SK-N-SH (cell line): ENCODE results near the gene SPACA6. TPM values are rescaled to one million over a fixed set of nuclear protein-coding genes. Genes with fewer than 3 reads are reported as not detected.
A peak's percentile ranks its signal among the peaks of the same experiment; 100 is the strongest.

Source experiments
- CTCF ChIA-PET: fragments of 300-600, 350-600 bp; formaldehyde crosslinking; extraction: SDS; loops from one replicate; lab custom pipeline; 2021; lab: Yijun Ruan, JAX
- POLR2A ChIA-PET: fragments of 350-600 bp; sonication (Branson Sonifier 250); formaldehyde crosslinking; extraction: SDS; loops from one replicate; lab custom pipeline; 2020; ENCODE audit warnings: antibody characterized with exemption, inconsistent platforms; lab: Yijun Ruan, JAX
- DNase-seq: peaks from one replicate; pipeline ENCODE4 v3.0.0; 2012
- H2AFZ ChIP-seq: fragments of 200-600 bp; sonication (generic); 2 replicates; pipeline ENCODE4 v1.8.1; 2016; ENCODE audit warnings: antibody characterized with exemption, mild to moderate bottlenecking, low read depth
- H3F3A ChIP-seq: fragments of 200-600 bp; sonication (generic); replicated peaks from 2 replicates; pipeline ENCODE3; 2016; ENCODE audit warnings: antibody characterized with exemption, mild to moderate bottlenecking; ENCODE audit not compliant: insufficient read depth
- H3K27ac ChIP-seq, 2 experiments: fragments of 200-500 bp in 1 of 2; fragments of 200-600 bp in 1 of 2; sonication (Bioruptor generic) in 1 of 2; sonication (generic), shearing (Covaris generic) in 1 of 2; 2 replicates each; pipeline versions ENCODE4 v1.5.1 to v1.6.1; 2014 to 2016; ENCODE audit warnings: low read depth in 2 of 2, inconsistent platforms in 1 of 2, low read length in 1 of 2, mild to moderate bottlenecking in 1 of 2, mixed read lengths in 1 of 2
- H3K27me3 ChIP-seq: fragments of 200-600 bp; sonication (generic), shearing (Covaris generic); 2 replicates; pipeline ENCODE4 v1.6.1; 2016; ENCODE audit warnings: mixed run types; ENCODE audit not compliant: insufficient read depth
- H3K36me3 ChIP-seq, 2 experiments: fragments of 200-500 bp in 1 of 2; fragments of 200-600 bp in 1 of 2; sonication (Bioruptor generic) in 1 of 2; sonication (generic) in 1 of 2; replicated peaks in 1 of 2; 2 replicates each; pipeline versions ENCODE3 to v1.5.1; 2014 to 2016; ENCODE audit warnings: low read length in 1 of 2, mild to moderate bottlenecking in 1 of 2; ENCODE audit not compliant: insufficient read depth in 2 of 2, control insufficient read depth in 1 of 2
- H3K4me1 ChIP-seq, 2 experiments: fragments of 200-500 bp in 1 of 2; fragments of 200-600 bp in 1 of 2; sonication (Bioruptor generic) in 1 of 2; sonication (generic), shearing (Covaris generic) in 1 of 2; 2 replicates each; pipeline versions ENCODE4 v1.5.1 to v1.6.1; 2014 to 2016; ENCODE audit warnings: low read depth in 1 of 2, low read length in 1 of 2, mixed run types in 1 of 2; ENCODE audit not compliant: insufficient read depth in 2 of 2, control insufficient read depth in 1 of 2
- H3K4me2 ChIP-seq: fragments of 200-600 bp; sonication (generic), shearing (Covaris generic); 2 replicates; pipeline ENCODE4 v1.6.1; 2017; ENCODE audit warnings: mixed run types
- H3K4me3 ChIP-seq, 2 experiments: fragments of 200-500 bp in 1 of 2; fragments of 200-600 bp in 1 of 2; sonication (Bioruptor generic) in 1 of 2; sonication (generic), shearing (Covaris generic) in 1 of 2; 2 replicates each; pipeline versions ENCODE4 v1.5.1 to v1.8.1; 2014 to 2016; ENCODE audit warnings: low read depth in 2 of 2, inconsistent platforms in 1 of 2, low read length in 1 of 2, mild to moderate bottlenecking in 1 of 2, mixed read lengths in 1 of 2, moderate library complexity in 1 of 2
- H3K79me2 ChIP-seq: fragments of 200-600 bp; sonication (generic); 2 replicates; pipeline ENCODE4 v1.8.1; 2017; ENCODE audit warnings: mild to moderate bottlenecking; ENCODE audit not compliant: insufficient read depth
- H3K9ac ChIP-seq: fragments of 200-600 bp; sonication (generic); 2 replicates; pipeline ENCODE4 v1.6.1; 2017; ENCODE audit warnings: mixed run types
- H3K9me2 ChIP-seq: fragments of 200-600 bp; sonication (generic); 2 replicates; pipeline ENCODE4 v1.6.1; 2017; ENCODE audit warnings: mixed run types
- H3K9me3 ChIP-seq: fragments of 200-600 bp; sonication (generic); 2 replicates; pipeline ENCODE4 v1.6.1; 2017; ENCODE audit warnings: mixed run types, mild to moderate bottlenecking, moderate library complexity
- H4K20me1 ChIP-seq: fragments of 200-600 bp; sonication (generic); 2 replicates; pipeline ENCODE4 v1.6.1; 2017; ENCODE audit warnings: mild to moderate bottlenecking, mixed run types; ENCODE audit not compliant: insufficient read depth
- EZH2phosphoT487 ChIP-seq: fragments of 200-600 bp; sonication (generic); IDR thresholded peaks from 2 replicates; pipeline ENCODE4 v1.6.1; 2017; ENCODE audit warnings: low read depth, mixed run types, mild to moderate bottlenecking, antibody characterized with exemption, moderate library complexity, borderline replicate concordance
- FOXM1 ChIP-seq: IDR thresholded peaks from 2 replicates; pipeline ENCODE4 v1.4.0; 2012; ENCODE audit warnings: low read depth, mild to moderate bottlenecking
- GABPA ChIP-seq: IDR thresholded peaks from 2 replicates; pipeline ENCODE4 v1.4.0; 2012; ENCODE audit warnings: low read depth, mild to moderate bottlenecking
- NFIC ChIP-seq: IDR thresholded peaks from 2 replicates; pipeline ENCODE4 v1.4.0; 2012; ENCODE audit warnings: borderline replicate concordance
- NRF1 ChIP-seq: IDR thresholded peaks from 2 replicates; pipeline ENCODE4 v1.6.1; 2012; ENCODE audit warnings: low read depth, mild to moderate bottlenecking, low read length
- RAD21 ChIP-seq: IDR thresholded peaks from 2 replicates; pipeline ENCODE4 v1.6.1; 2012; ENCODE audit warnings: mild to moderate bottlenecking, low read length
- SMC3 ChIP-seq: IDR thresholded peaks from 2 replicates; pipeline ENCODE4 v1.6.1; 2012; ENCODE audit warnings: low read depth, low read length, improper control_type of control experiment
- YY1 ChIP-seq: IDR thresholded peaks from 2 replicates; pipeline ENCODE4 v1.4.0; 2012; ENCODE audit warnings: low read depth, mild to moderate bottlenecking
- WGBS: methylation state at CpG from one replicate; pipeline ENCODE4 v1.1.6; 2017; ENCODE audit warnings: low lambda C conversion rate; 5-methylcytosine and 5-hydroxymethylcytosine counted together
- polyA plus RNA-seq, 3 experiments: library from polyadenylated mRNA; depleted of rRNA; stranded (reverse); fragments of >200 nt; gene quantifications; 2 replicates each; pipeline ENCODE4 v1.2.3, GENCODE V29; 2012
- TF ChIP-seq, protein P1 (sequence below): fragments of 200-600 bp; sonication (generic); IDR thresholded peaks from 2 replicates; pipeline ENCODE4 v1.6.1; 2017; ENCODE audit warnings: antibody characterized with exemption, mild to moderate bottlenecking, moderate library complexity
- TF ChIP-seq, protein P2 (sequence below): IDR thresholded peaks from 2 replicates; pipeline ENCODE4 v1.6.1; 2012; ENCODE audit warnings: mild to moderate bottlenecking, low read depth, low read length, moderate library complexity
- TF ChIP-seq, protein P3 (sequence below): fragments of 150-350 bp; IDR thresholded peaks from 2 replicates; pipeline ENCODE4 v1.6.1; 2016; ENCODE audit warnings: mild to moderate bottlenecking, low read depth, low read length

Gene SPACA6
- polyA plus RNA-seq, 1 of the 3 experiments (the other 2 are of a cell fraction), result 15.8 TPM

DNA sequence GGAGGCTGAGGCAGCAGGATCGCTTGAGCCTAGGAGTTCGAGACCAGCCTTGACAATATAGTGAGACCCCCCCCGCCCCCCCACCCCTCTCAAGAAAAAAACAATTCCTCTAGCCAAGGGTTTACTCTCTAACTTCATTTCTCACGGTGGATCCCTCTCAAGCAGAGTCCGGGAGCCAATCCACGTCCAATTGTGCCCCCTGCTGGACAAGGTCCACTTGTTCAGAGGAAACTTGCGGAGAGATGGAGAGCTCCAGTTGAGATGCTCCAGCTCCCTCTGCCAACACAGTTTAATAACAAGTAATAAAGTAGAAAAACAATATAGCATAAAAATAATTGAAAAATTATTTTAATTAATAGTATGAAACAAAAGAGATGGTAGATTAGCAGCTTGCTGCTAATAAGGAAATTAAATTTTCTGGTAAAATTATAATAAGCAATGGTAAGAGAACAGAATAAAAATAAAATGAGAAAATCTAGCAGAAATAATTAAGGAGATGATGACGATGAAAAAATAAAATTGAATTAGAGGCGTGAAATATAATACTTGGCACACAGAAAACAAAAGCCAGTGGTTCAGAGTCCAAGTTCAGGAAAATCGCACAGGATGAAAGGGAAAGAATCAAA is 32.0 kb upstream of the SPACA6 start:
- DNase-seq, result peak; percentile 61
- ChIA-PET CTCF (interaction anchor here (0.6 to 5.9 kb wide), 32 partner anchors 10 to 640 kb away, joined by 3 to 137 read pairs (median 4); partner anchors contain the start of gene LIM2), POLR2A (no interaction called here)
- H3K4me2 ChIP-seq, result no peak overlapping the region
- no peak overlapping the region; a peak in 1 of 4 replicates for H3K4me3 ChIP-seq
- no peak overlapping the region for H2AFZ ChIP-seq
- 5% methylated on average over 10 of the region's 10 CpGs for WGBS
- H3K9me2 ChIP-seq, result no peaks in the 10 kb centered on the region
- no peaks in the 10 kb centered on the region for H3K9me3 ChIP-seq
- peaks cover 6% of the 10 kb centered on the region for H3F3A ChIP-seq
- TF ChIP-seq SMC3 (peak; percentile 54), YY1 (no peak), RAD21 (peak; percentile 76), NFIC (no peak), EZH2phosphoT487 (no peak), GABPA (no peak), NRF1 (no peak), FOXM1 (no peak)
- TF ChIP-seq, protein P1, sequence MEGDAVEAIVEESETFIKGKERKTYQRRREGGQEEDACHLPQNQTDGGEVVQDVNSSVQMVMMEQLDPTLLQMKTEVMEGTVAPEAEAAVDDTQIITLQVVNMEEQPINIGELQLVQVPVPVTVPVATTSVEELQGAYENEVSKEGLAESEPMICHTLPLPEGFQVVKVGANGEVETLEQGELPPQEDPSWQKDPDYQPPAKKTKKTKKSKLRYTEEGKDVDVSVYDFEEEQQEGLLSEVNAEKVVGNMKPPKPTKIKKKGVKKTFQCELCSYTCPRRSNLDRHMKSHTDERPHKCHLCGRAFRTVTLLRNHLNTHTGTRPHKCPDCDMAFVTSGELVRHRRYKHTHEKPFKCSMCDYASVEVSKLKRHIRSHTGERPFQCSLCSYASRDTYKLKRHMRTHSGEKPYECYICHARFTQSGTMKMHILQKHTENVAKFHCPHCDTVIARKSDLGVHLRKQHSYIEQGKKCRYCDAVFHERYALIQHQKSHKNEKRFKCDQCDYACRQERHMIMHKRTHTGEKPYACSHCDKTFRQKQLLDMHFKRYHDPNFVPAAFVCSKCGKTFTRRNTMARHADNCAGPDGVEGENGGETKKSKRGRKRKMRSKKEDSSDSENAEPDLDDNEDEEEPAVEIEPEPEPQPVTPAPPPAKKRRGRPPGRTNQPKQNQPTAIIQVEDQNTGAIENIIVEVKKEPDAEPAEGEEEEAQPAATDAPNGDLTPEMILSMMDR, result peak; percentile 66
- TF ChIP-seq, protein P2, sequence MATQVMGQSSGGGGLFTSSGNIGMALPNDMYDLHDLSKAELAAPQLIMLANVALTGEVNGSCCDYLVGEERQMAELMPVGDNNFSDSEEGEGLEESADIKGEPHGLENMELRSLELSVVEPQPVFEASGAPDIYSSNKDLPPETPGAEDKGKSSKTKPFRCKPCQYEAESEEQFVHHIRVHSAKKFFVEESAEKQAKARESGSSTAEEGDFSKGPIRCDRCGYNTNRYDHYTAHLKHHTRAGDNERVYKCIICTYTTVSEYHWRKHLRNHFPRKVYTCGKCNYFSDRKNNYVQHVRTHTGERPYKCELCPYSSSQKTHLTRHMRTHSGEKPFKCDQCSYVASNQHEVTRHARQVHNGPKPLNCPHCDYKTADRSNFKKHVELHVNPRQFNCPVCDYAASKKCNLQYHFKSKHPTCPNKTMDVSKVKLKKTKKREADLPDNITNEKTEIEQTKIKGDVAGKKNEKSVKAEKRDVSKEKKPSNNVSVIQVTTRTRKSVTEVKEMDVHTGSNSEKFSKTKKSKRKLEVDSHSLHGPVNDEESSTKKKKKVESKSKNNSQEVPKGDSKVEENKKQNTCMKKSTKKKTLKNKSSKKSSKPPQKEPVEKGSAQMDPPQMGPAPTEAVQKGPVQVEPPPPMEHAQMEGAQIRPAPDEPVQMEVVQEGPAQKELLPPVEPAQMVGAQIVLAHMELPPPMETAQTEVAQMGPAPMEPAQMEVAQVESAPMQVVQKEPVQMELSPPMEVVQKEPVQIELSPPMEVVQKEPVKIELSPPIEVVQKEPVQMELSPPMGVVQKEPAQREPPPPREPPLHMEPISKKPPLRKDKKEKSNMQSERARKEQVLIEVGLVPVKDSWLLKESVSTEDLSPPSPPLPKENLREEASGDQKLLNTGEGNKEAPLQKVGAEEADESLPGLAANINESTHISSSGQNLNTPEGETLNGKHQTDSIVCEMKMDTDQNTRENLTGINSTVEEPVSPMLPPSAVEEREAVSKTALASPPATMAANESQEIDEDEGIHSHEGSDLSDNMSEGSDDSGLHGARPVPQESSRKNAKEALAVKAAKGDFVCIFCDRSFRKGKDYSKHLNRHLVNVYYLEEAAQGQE, result peak; percentile 47; the same call in 1 of the 2 replicates
- TF ChIP-seq, protein P3, sequence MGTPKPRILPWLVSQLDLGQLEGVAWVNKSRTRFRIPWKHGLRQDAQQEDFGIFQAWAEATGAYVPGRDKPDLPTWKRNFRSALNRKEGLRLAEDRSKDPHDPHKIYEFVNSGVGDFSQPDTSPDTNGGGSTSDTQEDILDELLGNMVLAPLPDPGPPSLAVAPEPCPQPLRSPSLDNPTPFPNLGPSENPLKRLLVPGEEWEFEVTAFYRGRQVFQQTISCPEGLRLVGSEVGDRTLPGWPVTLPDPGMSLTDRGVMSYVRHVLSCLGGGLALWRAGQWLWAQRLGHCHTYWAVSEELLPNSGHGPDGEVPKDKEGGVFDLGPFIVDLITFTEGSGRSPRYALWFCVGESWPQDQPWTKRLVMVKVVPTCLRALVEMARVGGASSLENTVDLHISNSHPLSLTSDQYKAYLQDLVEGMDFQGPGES, result no peak
- H3K9ac ChIP-seq, result no peak overlapping the region
- no peaks in the 10 kb centered on the region for H3K4me1 ChIP-seq
- no peak overlapping the region for H3K27ac ChIP-seq
- H3K27me3 ChIP-seq, result peaks cover 8% of the 10 kb centered on the region; the same call in 1 of the 2 replicates
- no peaks in the 10 kb centered on the region for H3K79me2 ChIP-seq
- H3K36me3 ChIP-seq, result no peaks in the 10 kb centered on the region
- H4K20me1 ChIP-seq, result no peaks in the 10 kb centered on the region
